ENCODE data around the gene IGLL1.

GRCh38 chr22:23531283-23531956, 48.7 kb downstream of the IGLL1 start:
- TF ChIP-seq CTCF (IDR thresholded peaks at IDR 0.05): no peak
- no peak for TF ChIP-seq POLR2A (IDR thresholded peaks at IDR 0.05)
